CD4-positive, alpha-beta T cell treated with Interleukin-21 for 1 hour (primary cell): ENCODE results near the gene AFG1L.
"Not testable (repeated sequence)": the region's sequence is repeated elsewhere in the genome, so short reads cannot be mapped to it uniquely, and the experiment has no call there.

Experiments used
- DNase-seq: peaks from one replicate; pipeline ENCODE4 v3.0.0-alpha.2; 2020

The AFG1L gene

GRCh38 chr6:108528878-108529277 is 234.0 kb downstream of the AFG1L start:
- no peak for DNase-seq

- no peak for DNase-seq
Measured at GRCh38 chr6:108531332-108531731, 236.5 kb downstream of the AFG1L start.

GRCh38 chr6:108535114-108535742 is 240.4 kb downstream of the AFG1L start:
- no peak for DNase-seq

- not testable (repeated sequence) for DNase-seq
Measured at GRCh38 chr6:108535920-108536535, 241.2 kb downstream of the AFG1L start.

- DNase-seq, result peak; percentile 80
Measured at GRCh38 chr6:108541843-108542759, 247.2 kb downstream of the AFG1L start.

GRCh38 chr6:108543175-108543940 is 248.5 kb downstream of the AFG1L start:
- no peak for DNase-seq

- no peak for DNase-seq
Measured at GRCh38 chr6:108544606-108545005, 249.8 kb downstream of the AFG1L start.

GRCh38 chr6:108546079-108547049 is 251.5 kb downstream of the AFG1L start:
- no peak for DNase-seq

GRCh38 chr6:108549241-108549640 is 254.4 kb downstream of the AFG1L start:
- no peak for DNase-seq

GRCh38 chr6:108549741-108550140 is 254.9 kb downstream of the AFG1L start:
- no peak for DNase-seq

GRCh38 chr6:108550256-108550655 is 255.4 kb downstream of the AFG1L start:
- DNase-seq, result no peak

- DNase-seq, result no peak
Measured at GRCh38 chr6:108555399-108556052, 260.7 kb downstream of the AFG1L start.

- no peak for DNase-seq
Measured at GRCh38 chr6:108556250-108556649, 261.4 kb downstream of the AFG1L start.

- DNase-seq, result no peak
Measured at GRCh38 chr6:108556866-108557493, 262.1 kb downstream of the AFG1L start.

- peak; percentile 90 for DNase-seq
Measured at GRCh38 chr6:108557494-108558371, 262.9 kb downstream of the AFG1L start.

GRCh38 chr6:108558372-108559096 is 263.7 kb downstream of the AFG1L start:
- peak; percentile 98 for DNase-seq

GRCh38 chr6:108559097-108559883 is 264.4 kb downstream of the AFG1L start:
- DNase-seq, result peak; percentile 94

- DNase-seq, result no peak
Measured at GRCh38 chr6:108559884-108560462, 265.1 kb downstream of the AFG1L start.
